ENCODE data around the gene DOK5.
A peak's percentile ranks its signal among the peaks of the same experiment; 100 is the strongest.

DOK5 gene

GRCh38 chr20:54557806-54558590 is 82.6 kb downstream of the DOK5 start:
- no peak for DNase-seq

- DNase-seq, result no peak
These were observed 84.5 kb downstream of the DOK5 start for GRCh38 chr20:54559890-54560289.

- DNase-seq, result no peak
These were observed 85.0 kb downstream of the DOK5 start for GRCh38 chr20:54560357-54560756.

GRCh38 chr20:54565255-54565654 is 89.9 kb downstream of the DOK5 start:
- DNase-seq, result no peak

- DNase-seq, result no peak
These were observed 90.8 kb downstream of the DOK5 start for GRCh38 chr20:54566031-54566688.

GRCh38 chr20:54570561-54570960 is 95.2 kb downstream of the DOK5 start:
- DNase-seq, result no peak

GRCh38 chr20:54572665-54573435 is 97.5 kb downstream of the DOK5 start:
- no peak for DNase-seq

GRCh38 chr20:54573838-54574237 is 98.4 kb downstream of the DOK5 start:
- peak in 29 of 58 donors; percentile 0 to 61 (median 13) for DNase-seq

- peak in 8 of 58 donors; percentile 1 to 31 (median 12) for DNase-seq
These were observed 101.1 kb downstream of the DOK5 start for GRCh38 chr20:54576518-54576917.

- no peak for DNase-seq
These were observed 102.2 kb downstream of the DOK5 start for GRCh38 chr20:54577637-54578036.

GRCh38 chr20:54585217-54585616 is 109.8 kb downstream of the DOK5 start:
- no peak for DNase-seq

GRCh38 chr20:54587408-54587807 is 112.0 kb downstream of the DOK5 start:
- no peak for DNase-seq

GRCh38 chr20:54589402-54590030 is 114.1 kb downstream of the DOK5 start:
- DNase-seq, result no peak

GRCh38 chr20:54590856-54591255 is 115.5 kb downstream of the DOK5 start:
- no peak for DNase-seq

- DNase-seq, result no peak
These were observed 121.3 kb downstream of the DOK5 start for GRCh38 chr20:54596651-54597050.

GRCh38 chr20:54598352-54598751 is 123.0 kb downstream of the DOK5 start:
- no peak for DNase-seq

GRCh38 chr20:54600634-54601033 is 125.2 kb downstream of the DOK5 start:
- no peak for DNase-seq

GRCh38 chr20:54601831-54602515 is 126.6 kb downstream of the DOK5 start:
- DNase-seq, result no peak

GRCh38 chr20:54605319-54605718 is 129.9 kb downstream of the DOK5 start:
- DNase-seq, result no peak

- no peak for DNase-seq
These were observed 131.0 kb downstream of the DOK5 start for GRCh38 chr20:54606380-54606779.
